ENCODE measurements around the gene TAS2R13.

TAS2R13 gene

GRCh38 chr12:10873378-10873777 lies 36.0 kb downstream of the TAS2R13 start:
- no peak for DNase-seq (ENCODE audit: low spot score)

GRCh38 chr12:10867381-10867780 lies 42.0 kb downstream of the TAS2R13 start:
- DNase-seq (ENCODE audit: low spot score), result no peak

GRCh38 chr12:10863512-10864218 lies 45.7 kb downstream of the TAS2R13 start:
- no peak for DNase-seq (ENCODE audit: low spot score)

- DNase-seq (ENCODE audit: low spot score), result no peak
Measured at GRCh38 chr12:10861366-10861765, 48.0 kb downstream of the TAS2R13 start.
